ENCODE data around the gene TMEM260.
A peak's percentile ranks its signal among the peaks of the same experiment; 100 is the strongest.

The TMEM260 gene

GRCh38 chr14:56635041-56635440 lies 55.4 kb downstream of the TMEM260 start:
- no peak for TF ChIP-seq POU2F2 (IDR thresholded peaks at IDR 0.05; ENCODE audit: low read depth, low read length)
- TF ChIP-seq POLR2AphosphoS5 (IDR thresholded peaks at IDR 0.05; ENCODE audit: low read depth, low read length) = no peak
- TF ChIP-seq POLR2A (IDR thresholded peaks at IDR 0.05; ENCODE audit: low read depth, low read length) = no peak
- no peak for DNase-seq (ENCODE audit: insufficient read length, low spot score)
- FAIRE-seq = no peak

- FAIRE-seq (no peak), DNase-seq (ENCODE audit: insufficient read length, low spot score) (no peak)
- no peak for TF ChIP-seq TAF1 (IDR thresholded peaks at IDR 0.05; ENCODE audit: low read depth, low read length)
- no peak for TF ChIP-seq PAX5 (IDR thresholded peaks at IDR 0.05; ENCODE audit: insufficient read depth, low read length, severe bottlenecking)
- TF ChIP-seq POLR2A (IDR thresholded peaks at IDR 0.05; ENCODE audit: low read depth, low read length) = no peak
- TF ChIP-seq SPI1 (IDR thresholded peaks at IDR 0.05; ENCODE audit: low read depth, low read length) = no peak
- no peak for TF ChIP-seq POU2F2 (IDR thresholded peaks at IDR 0.05; ENCODE audit: low read depth, low read length)
- no peak for TF ChIP-seq POLR2AphosphoS5 (IDR thresholded peaks at IDR 0.05; ENCODE audit: low read depth, low read length)
These were observed 67.9 kb downstream of the TMEM260 start for GRCh38 chr14:56647493-56647892.

GRCh38 chr14:56648508-56649301 lies 69.1 kb downstream of the TMEM260 start:
- TF ChIP-seq POU2F2 (IDR thresholded peaks at IDR 0.05; ENCODE audit: low read depth, low read length) = no peak
- no peak for DNase-seq (ENCODE audit: insufficient read length, low spot score)
- no peak for FAIRE-seq

GRCh38 chr14:56649382-56649781 lies 69.8 kb downstream of the TMEM260 start:
- FAIRE-seq (no peak), DNase-seq (ENCODE audit: insufficient read length, low spot score) (no peak)
- no peak for TF ChIP-seq POLR2A (IDR thresholded peaks at IDR 0.05; ENCODE audit: low read depth, low read length)
- no peak for TF ChIP-seq POLR2AphosphoS5 (IDR thresholded peaks at IDR 0.05; ENCODE audit: low read depth, low read length)
- TF ChIP-seq PAX5 (IDR thresholded peaks at IDR 0.05; ENCODE audit: insufficient read depth, low read length, severe bottlenecking) = no peak
- TF ChIP-seq POU2F2 (IDR thresholded peaks at IDR 0.05; ENCODE audit: low read depth, low read length) = no peak
- no peak for TF ChIP-seq SPI1 (IDR thresholded peaks at IDR 0.05; ENCODE audit: low read depth, low read length)
- no peak for TF ChIP-seq TAF1 (IDR thresholded peaks at IDR 0.05; ENCODE audit: low read depth, low read length)

- FAIRE-seq = no peak
- DNase-seq (ENCODE audit: insufficient read length, low spot score) = no peak
- no peak for TF ChIP-seq POLR2AphosphoS5 (IDR thresholded peaks at IDR 0.05; ENCODE audit: low read depth, low read length)
- TF ChIP-seq PAX5 (IDR thresholded peaks at IDR 0.05; ENCODE audit: insufficient read depth, low read length, severe bottlenecking) = no peak
- no peak for TF ChIP-seq TAF1 (IDR thresholded peaks at IDR 0.05; ENCODE audit: low read depth, low read length)
- TF ChIP-seq POU2F2 (IDR thresholded peaks at IDR 0.05; ENCODE audit: low read depth, low read length) = no peak
These were observed 70.5 kb downstream of the TMEM260 start for GRCh38 chr14:56650048-56650447.

GRCh38 chr14:56650979-56651378 lies 71.4 kb downstream of the TMEM260 start:
- TF ChIP-seq POLR2A (IDR thresholded peaks at IDR 0.05; ENCODE audit: low read depth, low read length) (no peak), SPI1 (IDR thresholded peaks at IDR 0.05; ENCODE audit: low read depth, low read length) (no peak), TAF1 (IDR thresholded peaks at IDR 0.05; ENCODE audit: low read depth, low read length) (no peak), PAX5 (IDR thresholded peaks at IDR 0.05; ENCODE audit: insufficient read depth, low read length, severe bottlenecking) (no peak), POLR2AphosphoS5 (IDR thresholded peaks at IDR 0.05; ENCODE audit: low read depth, low read length) (no peak), POU2F2 (IDR thresholded peaks at IDR 0.05; ENCODE audit: low read depth, low read length) (no peak)
- FAIRE-seq (no peak), DNase-seq (ENCODE audit: insufficient read length, low spot score) (no peak)

GRCh38 chr14:56657604-56658003 lies 78.0 kb downstream of the TMEM260 start:
- no peak for TF ChIP-seq POLR2A (IDR thresholded peaks at IDR 0.05; ENCODE audit: low read depth, low read length)
- no peak for TF ChIP-seq POLR2AphosphoS5 (IDR thresholded peaks at IDR 0.05; ENCODE audit: low read depth, low read length)
- TF ChIP-seq TAF1 (IDR thresholded peaks at IDR 0.05; ENCODE audit: low read depth, low read length) = no peak
- no peak for TF ChIP-seq PAX5 (IDR thresholded peaks at IDR 0.05; ENCODE audit: insufficient read depth, low read length, severe bottlenecking)
- no peak for TF ChIP-seq POU2F2 (IDR thresholded peaks at IDR 0.05; ENCODE audit: low read depth, low read length)
- no peak for TF ChIP-seq SPI1 (IDR thresholded peaks at IDR 0.05; ENCODE audit: low read depth, low read length)
- no peak for DNase-seq (ENCODE audit: insufficient read length, low spot score)
- no peak for FAIRE-seq

GRCh38 chr14:56659378-56659777 lies 79.8 kb downstream of the TMEM260 start:
- FAIRE-seq (no peak), DNase-seq (ENCODE audit: insufficient read length, low spot score) (no peak)
- TF ChIP-seq POU2F2 (IDR thresholded peaks at IDR 0.05; ENCODE audit: low read depth, low read length) (no peak), PAX5 (IDR thresholded peaks at IDR 0.05; ENCODE audit: insufficient read depth, low read length, severe bottlenecking) (no peak), POLR2AphosphoS5 (IDR thresholded peaks at IDR 0.05; ENCODE audit: low read depth, low read length) (no peak), POLR2A (IDR thresholded peaks at IDR 0.05; ENCODE audit: low read depth, low read length) (no peak), SPI1 (IDR thresholded peaks at IDR 0.05; ENCODE audit: low read depth, low read length) (no peak), TAF1 (IDR thresholded peaks at IDR 0.05; ENCODE audit: low read depth, low read length) (no peak)

- FAIRE-seq (peak; percentile 5), DNase-seq (ENCODE audit: insufficient read length, low spot score) (peak; percentile 34)
- no peak for TF ChIP-seq PAX5 (IDR thresholded peaks at IDR 0.05; ENCODE audit: insufficient read depth, low read length, severe bottlenecking)
These were observed 80.5 kb downstream of the TMEM260 start for GRCh38 chr14:56659964-56660551.

GRCh38 chr14:56660677-56661389 lies 81.2 kb downstream of the TMEM260 start:
- DNase-seq (ENCODE audit: insufficient read length, low spot score) (no peak), FAIRE-seq (no peak)

More at GRCh38 chr14:56660677-56661389, 81.2 kb downstream of the TMEM260 start:
- TF ChIP-seq POLR2A (IDR thresholded peaks at IDR 0.05; ENCODE audit: low read depth, low read length) (no peak), POLR2AphosphoS5 (IDR thresholded peaks at IDR 0.05; ENCODE audit: low read depth, low read length) (no peak), SPI1 (IDR thresholded peaks at IDR 0.05; ENCODE audit: low read depth, low read length) (no peak), PAX5 (IDR thresholded peaks at IDR 0.05; ENCODE audit: insufficient read depth, low read length, severe bottlenecking) (no peak), POU2F2 (IDR thresholded peaks at IDR 0.05; ENCODE audit: low read depth, low read length) (no peak), TAF1 (IDR thresholded peaks at IDR 0.05; ENCODE audit: low read depth, low read length) (no peak)

Data from GM12891 (cell line).